Activated naive CD8-positive, alpha-beta T cell treated with anti-CD3 and anti-CD28 coated beads, Interleukin-2, amount 50 U/mL, for 24 hours (primary cell): ENCODE data around the gene TMTC2.
"Not testable (repeated sequence)": the region's sequence is repeated elsewhere in the genome, so short reads cannot be mapped to it uniquely, and the experiment has no call there.

ENCODE experiments used
- ATAC-seq: fragments of 150-1000 bp; cut with Tn5 transposase; one replicate; pipeline ENCODE4 v1.10.0; 2021
- DNase-seq: peaks from one replicate; pipeline ENCODE4 v3.0.0; 2021
- H3K27ac Mint-ChIP-seq: one replicate; pipeline ENCODE4 v1.8.0; 2021; ENCODE audit warnings: mild to moderate bottlenecking, mixed read lengths
- H3K27me3 Mint-ChIP-seq: one replicate; pipeline ENCODE4 v1.8.0; 2021; ENCODE audit warnings: mixed read lengths
- H3K36me3 Mint-ChIP-seq: one replicate; pipeline ENCODE4 v1.8.0; 2021; ENCODE audit warnings: low read depth, mixed read lengths
- H3K4me1 Mint-ChIP-seq: one replicate; pipeline ENCODE4 v1.8.0; 2021; ENCODE audit warnings: mixed read lengths
- H3K4me3 Mint-ChIP-seq: one replicate; pipeline ENCODE4 v1.8.0; 2021; ENCODE audit warnings: mild to moderate bottlenecking, moderate library complexity, mixed read lengths
- H3K9me3 Mint-ChIP-seq: one replicate; pipeline ENCODE4 v1.8.0; 2021; ENCODE audit warnings: mixed read lengths

TMTC2 gene

DNA sequence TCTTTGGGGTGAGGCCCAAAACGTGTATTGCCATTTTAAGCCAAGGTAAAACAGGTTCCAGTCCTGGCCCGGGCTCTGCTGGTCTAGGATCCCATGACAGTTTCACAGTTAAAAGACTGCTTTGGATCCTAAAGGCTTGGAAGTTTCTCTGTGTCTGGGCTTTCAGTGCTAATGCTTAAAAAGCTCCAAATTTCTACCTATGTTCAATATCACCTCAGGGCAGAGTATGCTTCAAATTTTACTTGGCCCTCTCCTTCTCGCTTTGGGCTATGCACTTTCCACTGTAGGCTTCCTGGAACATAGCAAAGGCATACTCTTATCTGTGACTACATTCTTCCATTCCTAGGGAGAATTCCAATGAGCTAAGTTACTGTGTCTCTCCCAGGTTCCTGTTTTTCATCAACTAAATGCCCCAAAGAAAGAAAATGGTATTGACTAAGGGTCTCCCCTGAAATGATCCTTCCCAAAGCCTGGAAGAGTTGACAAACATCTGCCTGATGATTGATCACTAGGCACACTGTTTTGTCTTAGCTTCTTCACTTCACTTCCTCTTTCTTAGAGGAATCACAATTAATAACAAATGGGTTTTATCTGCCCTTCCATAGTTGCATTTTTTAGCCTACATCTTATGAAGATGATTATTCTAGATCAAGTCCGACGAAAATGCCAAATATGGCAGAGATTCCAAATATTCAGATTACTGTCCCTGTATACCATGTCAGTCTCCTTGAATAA lies 79.4 kb downstream of the TMTC2 start:
- ATAC-seq (no peak), DNase-seq (no peak)
- Mint-ChIP-seq H3K27me3 (no peaks in the 10 kb centered on the region), H3K27ac (no peak overlapping the region), H3K4me1 (no peaks in the 10 kb centered on the region), H3K9me3 (no peaks in the 10 kb centered on the region), H3K36me3 (no peaks in the 10 kb centered on the region), H3K4me3 (no peak overlapping the region)

GRCh38 chr12:82774666-82775065 lies 88.0 kb downstream of the TMTC2 start:
- Mint-ChIP-seq H3K36me3 (no peaks in the 10 kb centered on the region), H3K27me3 (no peaks in the 10 kb centered on the region), H3K27ac (no peak overlapping the region), H3K4me1 (peaks cover 2% of the 10 kb centered on the region), H3K9me3 (no peaks in the 10 kb centered on the region), H3K4me3 (no peak overlapping the region)
- DNase-seq (no peak), ATAC-seq (no peak)

GRCh38 chr12:82780517-82780916 lies 93.8 kb downstream of the TMTC2 start:
- Mint-ChIP-seq H3K36me3 (no peaks in the 10 kb centered on the region), H3K27ac (no peak overlapping the region), H3K9me3 (no peaks in the 10 kb centered on the region), H3K4me1 (peaks cover 2% of the 10 kb centered on the region), H3K27me3 (no peaks in the 10 kb centered on the region), H3K4me3 (no peak overlapping the region)
- no peak for ATAC-seq
- DNase-seq: no peak

GRCh38 chr12:82781309-82781997 lies 94.7 kb downstream of the TMTC2 start:
- Mint-ChIP-seq H3K36me3 (no peaks in the 10 kb centered on the region), H3K4me1 (peaks cover 2% of the 10 kb centered on the region), H3K4me3 (no peak overlapping the region), H3K27me3 (no peaks in the 10 kb centered on the region), H3K9me3 (no peaks in the 10 kb centered on the region), H3K27ac (no peak overlapping the region)
- ATAC-seq (no peak), DNase-seq (no peak)

DNA sequence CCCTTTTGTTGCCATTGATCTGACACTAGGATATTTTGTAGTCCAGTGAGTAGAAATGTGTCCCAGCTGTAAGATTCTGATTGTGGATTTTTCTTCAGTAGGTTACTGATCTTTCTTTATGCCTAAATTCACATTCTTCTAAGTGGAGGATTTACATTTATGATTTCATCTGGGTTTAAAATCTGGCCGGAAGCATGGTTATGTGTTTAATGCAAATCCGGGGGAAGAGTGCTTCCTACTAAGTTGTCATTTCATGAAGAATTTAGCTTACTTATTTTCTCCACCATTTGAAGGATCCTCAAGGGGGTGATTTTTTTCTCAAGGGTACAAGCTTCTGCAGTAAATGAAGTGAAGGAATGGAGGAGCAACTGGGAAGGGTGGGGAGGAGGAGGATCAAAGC lies 96.7 kb downstream of the TMTC2 start:
- no peaks in the 10 kb centered on the region for H3K9me3 Mint-ChIP-seq
- H3K36me3 Mint-ChIP-seq: no peaks in the 10 kb centered on the region
- H3K27ac Mint-ChIP-seq: no peak overlapping the region
- H3K4me1 Mint-ChIP-seq: peaks cover 2% of the 10 kb centered on the region
- H3K27me3 Mint-ChIP-seq: no peaks in the 10 kb centered on the region
- H3K4me3 Mint-ChIP-seq: no peak overlapping the region
- DNase-seq (no peak), ATAC-seq (no peak)

- no peaks in the 10 kb centered on the region for H3K27me3 Mint-ChIP-seq
- no peak for ATAC-seq
- H3K4me3 Mint-ChIP-seq: no peak overlapping the region
- no peaks in the 10 kb centered on the region for H3K4me1 Mint-ChIP-seq
- H3K9me3 Mint-ChIP-seq: no peaks in the 10 kb centered on the region
- no peaks in the 10 kb centered on the region for H3K36me3 Mint-ChIP-seq
- no peak overlapping the region for H3K27ac Mint-ChIP-seq
- DNase-seq: no peak
These were observed 100.3 kb downstream of the TMTC2 start for GRCh38 chr12:82787016-82787415.

DNA sequence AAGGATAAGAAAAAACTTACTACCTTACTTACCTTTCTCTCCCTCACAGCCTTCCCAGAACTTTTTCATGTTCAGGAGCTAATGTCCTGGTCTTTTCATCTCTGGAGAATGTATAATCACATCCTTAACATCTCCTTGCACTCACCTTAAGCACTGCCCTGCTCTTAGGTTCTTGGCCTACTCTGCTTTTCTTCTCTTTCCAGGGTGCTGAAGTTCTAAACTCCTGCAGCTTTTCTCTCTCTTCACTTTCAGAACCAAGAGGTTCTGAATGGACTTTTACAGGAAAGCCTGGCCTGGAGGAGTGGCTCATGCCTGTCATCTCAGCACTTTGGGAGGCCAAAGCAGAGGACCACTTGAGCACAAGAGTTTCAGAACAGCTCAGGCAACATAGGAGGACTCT lies 101.9 kb downstream of the TMTC2 start:
- H3K4me1 Mint-ChIP-seq: no peaks in the 10 kb centered on the region
- H3K9me3 Mint-ChIP-seq: no peaks in the 10 kb centered on the region
- H3K4me3 Mint-ChIP-seq: no peak overlapping the region
- no peak overlapping the region for H3K27ac Mint-ChIP-seq
- no peaks in the 10 kb centered on the region for H3K27me3 Mint-ChIP-seq
- ATAC-seq (no peak), DNase-seq (no peak)
- H3K36me3 Mint-ChIP-seq: no peaks in the 10 kb centered on the region

GRCh38 chr12:82789674-82790073 lies 103.0 kb downstream of the TMTC2 start:
- ATAC-seq: no peak
- Mint-ChIP-seq H3K4me1 (no peaks in the 10 kb centered on the region), H3K27ac (no peak overlapping the region), H3K36me3 (no peaks in the 10 kb centered on the region), H3K9me3 (no peaks in the 10 kb centered on the region), H3K27me3 (no peaks in the 10 kb centered on the region), H3K4me3 (no peak overlapping the region)
- no peak for DNase-seq

DNA sequence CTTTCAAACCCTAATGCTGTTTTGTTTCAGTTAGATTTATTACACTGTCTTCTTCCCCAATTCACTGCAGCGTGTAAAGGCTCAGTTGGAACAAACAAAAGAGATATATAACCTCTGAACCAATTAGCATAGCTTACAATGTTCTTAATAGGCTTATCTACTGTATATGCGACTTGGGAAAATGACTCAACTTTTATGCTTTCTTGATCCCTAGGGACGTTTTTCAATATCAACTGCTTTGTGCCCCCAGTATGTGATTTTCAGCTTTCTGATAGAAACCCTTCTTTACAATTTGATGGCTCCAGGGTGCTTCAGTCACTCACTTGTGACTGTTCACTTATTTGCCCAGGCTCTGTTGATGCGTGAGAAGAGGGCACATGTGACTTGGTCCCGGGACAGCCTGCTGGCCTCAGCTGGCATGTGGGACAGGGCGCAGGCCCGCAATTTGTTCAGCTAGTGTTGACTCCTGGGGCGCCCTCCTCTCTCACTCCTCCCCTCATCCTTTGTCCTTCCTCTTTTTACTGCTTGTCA lies 107.1 kb downstream of the TMTC2 start:
- Mint-ChIP-seq H3K4me3 (no peak overlapping the region), H3K4me1 (no peaks in the 10 kb centered on the region), H3K27ac (no peak overlapping the region), H3K9me3 (no peaks in the 10 kb centered on the region), H3K27me3 (no peaks in the 10 kb centered on the region), H3K36me3 (no peaks in the 10 kb centered on the region)
- DNase-seq: no peak
- no peak for ATAC-seq

DNA sequence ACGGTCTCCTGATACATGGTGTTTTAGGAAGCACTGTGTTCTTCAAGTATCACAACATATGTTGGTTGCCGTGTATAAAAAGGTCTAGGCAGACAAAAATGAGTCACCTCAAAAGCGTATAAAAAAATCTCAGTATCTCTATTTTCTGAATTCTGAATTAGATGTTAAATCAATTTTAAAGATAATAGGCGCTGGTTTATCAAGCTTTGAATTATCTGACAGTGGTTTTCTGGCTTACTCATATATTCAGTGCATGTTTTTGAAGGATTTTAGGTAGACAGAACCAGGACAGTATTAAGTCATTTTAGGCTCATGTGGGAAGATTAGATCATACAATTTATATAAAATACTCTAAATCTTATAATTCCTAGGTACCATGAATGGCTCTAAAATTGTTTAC lies 110.8 kb downstream of the TMTC2 start:
- Mint-ChIP-seq H3K36me3 (no peaks in the 10 kb centered on the region), H3K27me3 (no peaks in the 10 kb centered on the region), H3K27ac (no peak overlapping the region), H3K4me3 (no peak overlapping the region), H3K9me3 (no peaks in the 10 kb centered on the region), H3K4me1 (no peaks in the 10 kb centered on the region)
- no peak for DNase-seq
- ATAC-seq: no peak

DNA sequence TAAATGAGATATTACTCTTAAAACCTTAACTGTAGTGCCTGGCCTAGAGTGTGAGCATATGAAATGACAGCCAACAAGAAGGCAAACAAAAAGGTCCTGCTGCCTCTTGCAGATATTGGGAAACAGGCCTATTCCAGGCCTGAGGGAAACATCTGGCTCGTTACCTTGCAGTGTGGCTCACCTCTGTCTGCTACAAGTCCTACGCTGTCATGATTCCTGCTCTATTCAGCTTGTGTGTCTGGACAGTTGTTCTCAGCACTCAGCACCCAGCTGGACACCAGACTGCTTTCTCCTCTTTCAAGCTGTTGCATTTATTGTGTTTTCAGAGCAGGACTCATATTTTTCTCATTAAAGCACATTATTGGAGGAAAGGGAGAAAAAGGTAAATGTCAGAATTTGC lies 113.5 kb downstream of the TMTC2 start:
- DNase-seq (no peak), ATAC-seq (no peak)
- no peaks in the 10 kb centered on the region for H3K4me1 Mint-ChIP-seq
- H3K36me3 Mint-ChIP-seq: no peaks in the 10 kb centered on the region
- no peak overlapping the region for H3K4me3 Mint-ChIP-seq
- no peaks in the 10 kb centered on the region for H3K27me3 Mint-ChIP-seq
- H3K27ac Mint-ChIP-seq: no peak overlapping the region
- H3K9me3 Mint-ChIP-seq: no peaks in the 10 kb centered on the region

DNA sequence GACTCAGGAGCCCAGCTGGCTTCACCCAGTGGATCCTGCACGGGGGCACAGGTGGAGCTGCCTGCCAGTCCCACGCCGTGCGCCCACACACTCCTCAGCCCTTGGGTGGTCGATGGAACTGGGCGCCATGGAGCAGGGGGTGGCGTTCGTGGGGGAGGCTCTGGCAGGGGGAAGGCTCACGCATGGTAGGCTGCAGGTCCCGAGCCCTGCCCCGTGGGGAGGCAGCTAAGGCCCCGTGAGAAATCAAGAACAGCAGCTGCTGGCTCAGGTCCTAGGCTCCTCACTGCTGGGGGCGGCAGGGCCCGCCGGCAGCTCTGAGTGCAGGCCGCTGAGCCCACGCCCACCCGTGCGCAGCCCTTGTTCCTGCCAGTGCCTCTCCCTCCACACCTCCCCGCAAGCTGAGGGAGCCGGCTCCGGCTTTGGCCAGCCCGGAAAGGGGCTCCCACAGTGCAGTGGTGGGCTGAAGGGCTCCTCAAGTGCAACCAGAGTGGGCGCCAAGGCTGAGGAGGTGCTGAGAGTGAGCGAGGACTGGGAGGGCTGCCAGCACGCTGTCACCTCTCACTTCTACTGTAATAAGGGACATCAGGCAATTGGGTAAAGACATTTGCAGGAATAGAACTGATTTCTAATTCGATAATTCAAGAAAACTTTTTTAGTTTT lies 115.4 kb downstream of the TMTC2 start:
- Mint-ChIP-seq H3K4me3 (no peak overlapping the region), H3K4me1 (no peaks in the 10 kb centered on the region), H3K27me3 (no peaks in the 10 kb centered on the region), H3K36me3 (no peaks in the 10 kb centered on the region), H3K9me3 (no peaks in the 10 kb centered on the region), H3K27ac (no peak overlapping the region)
- DNase-seq (no peak), ATAC-seq (no peak)

DNA sequence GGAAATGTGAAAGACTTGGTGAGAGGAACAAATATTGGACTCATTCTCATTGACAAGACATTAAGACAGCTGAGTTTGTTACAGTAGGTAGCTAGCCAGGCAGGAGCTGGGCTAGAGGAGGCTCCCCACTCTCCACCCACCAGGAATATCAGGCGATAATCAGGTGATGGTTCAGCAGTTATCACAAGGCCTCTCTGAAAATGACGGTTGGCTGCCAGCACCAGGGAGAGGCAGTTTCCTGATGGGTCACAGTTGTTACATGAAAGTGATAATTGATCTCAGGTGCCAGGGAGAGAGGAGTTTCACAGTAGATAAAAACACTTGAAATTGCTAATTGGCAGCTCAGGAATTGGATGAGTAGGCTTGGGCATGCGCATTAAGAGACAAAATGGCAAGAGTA lies 116.5 kb downstream of the TMTC2 start:
- Mint-ChIP-seq H3K27me3 (no peaks in the 10 kb centered on the region), H3K4me1 (no peaks in the 10 kb centered on the region), H3K9me3 (no peaks in the 10 kb centered on the region), H3K4me3 (no peak overlapping the region), H3K36me3 (no peaks in the 10 kb centered on the region), H3K27ac (no peak overlapping the region)
- no peak for DNase-seq
- ATAC-seq: no peak

DNA sequence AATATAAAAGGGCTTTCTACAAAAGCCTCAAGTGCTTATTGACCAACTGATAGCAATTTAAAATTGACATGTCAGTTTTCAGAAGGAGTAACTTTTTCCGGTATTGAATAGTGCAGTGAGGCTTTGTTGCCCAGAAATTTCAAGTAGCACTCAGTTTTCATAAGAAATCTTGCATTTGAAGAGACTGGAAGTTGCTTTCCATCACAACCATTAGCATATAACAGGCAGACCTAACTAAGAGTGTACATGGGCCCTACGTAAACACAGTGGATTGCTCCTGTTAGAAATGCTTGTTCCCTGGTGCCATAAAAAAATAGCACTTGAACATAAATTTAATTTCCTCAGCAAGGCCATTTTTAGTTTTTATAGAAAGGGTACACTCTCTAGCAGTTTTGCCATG lies 117.9 kb downstream of the TMTC2 start:
- Mint-ChIP-seq H3K27me3 (no peaks in the 10 kb centered on the region), H3K4me1 (no peaks in the 10 kb centered on the region), H3K36me3 (no peaks in the 10 kb centered on the region)

DNA sequence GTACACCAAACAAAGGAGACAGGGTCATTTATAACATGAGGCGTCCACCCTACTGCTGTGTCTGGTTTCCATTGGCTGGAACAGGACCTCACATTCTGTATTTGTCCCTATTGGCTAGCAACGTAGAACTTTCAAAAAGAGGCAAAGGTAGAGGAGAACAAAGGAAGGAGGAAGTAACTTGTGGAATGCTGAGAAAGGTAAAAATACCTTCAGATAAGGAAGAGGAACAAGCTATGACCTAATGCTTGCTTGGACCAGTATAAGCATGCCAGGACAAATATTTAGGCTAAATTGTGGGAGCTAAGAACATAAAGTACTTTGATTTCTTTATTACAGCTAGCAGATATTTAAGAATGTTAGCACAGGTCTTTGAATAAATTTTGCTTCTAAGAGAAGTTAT lies 118.3 kb downstream of the TMTC2 start:
- not testable (repeated sequence) for DNase-seq, ATAC-seq, H3K36me3 Mint-ChIP-seq, H3K9me3 Mint-ChIP-seq, H3K27me3 Mint-ChIP-seq, H3K4me3 Mint-ChIP-seq, H3K4me1 Mint-ChIP-seq, H3K27ac Mint-ChIP-seq

More for the DNA sequence above, 117.9 kb downstream of the TMTC2 start:
- Mint-ChIP-seq H3K27ac (no peak overlapping the region), H3K4me3 (no peak overlapping the region), H3K9me3 (no peaks in the 10 kb centered on the region)
- ATAC-seq (no peak), DNase-seq (no peak)
